Kidney (tissue), 14 donors: ENCODE data around the gene TMEM45A. TPM values are rescaled to one million over a fixed set of nuclear protein-coding genes. Genes with fewer than 3 reads are reported as not detected.
"Not testable (repeated sequence)": the region's sequence is repeated elsewhere in the genome, so short reads cannot be mapped to it uniquely, and the experiment has no call there.

Experiments used
- DNase-seq, 5 donors: peaks; one replicate each; pipeline ENCODE4 v3.0.0-alpha.2; 2013 to 2020
- FAIRE-seq: peaks from 2 replicates; lab custom pipeline; 2012; peaks lifted over from hg19 to GRCh38; lab: Jason Lieb, UNC
- H3K27ac ChIP-seq, 2 donors: one replicate each; pipeline ENCODE4 v1.7.0; 2013; ENCODE audit warnings: low read depth in 2 of 2, low read length in 2 of 2, inconsistent platforms in 1 of 2
- H3K27me3 ChIP-seq: one replicate; pipeline ENCODE4 v1.7.1; 2013; ENCODE audit warnings: low read length, inconsistent platforms; ENCODE audit not compliant: control insufficient read depth, insufficient read depth
- H3K36me3 ChIP-seq, 3 donors: one replicate each; pipeline versions ENCODE4 v1.7.0 to v1.7.1; 2013; ENCODE audit warnings: low read length in 3 of 3, control low read depth in 1 of 3, inconsistent platforms in 1 of 3; ENCODE audit not compliant: insufficient read depth in 3 of 3, control insufficient read depth in 2 of 3
- H3K4me1 ChIP-seq, 3 donors: one replicate each; pipeline versions ENCODE4 v1.7.0 to v1.7.1; 2013; ENCODE audit warnings: low read length in 3 of 3, inconsistent platforms in 1 of 3, low read depth in 1 of 3; ENCODE audit not compliant: control insufficient read depth in 2 of 3, insufficient read depth in 2 of 3
- H3K4me3 ChIP-seq, 3 donors: one replicate each; pipeline versions ENCODE4 v1.7.0 to v1.8.1; 2013; ENCODE audit warnings: low read length in 3 of 3, control low read depth in 1 of 3, inconsistent platforms in 1 of 3
- H3K9ac ChIP-seq, 3 donors: one replicate each; pipeline versions ENCODE4 v1.7.0 to v1.7.1; 2013; ENCODE audit warnings: low read length in 3 of 3, control low read depth in 1 of 3, inconsistent platforms in 1 of 3
- H3K9me3 ChIP-seq, 3 donors: one replicate each; pipeline versions ENCODE4 v1.7.0 to v1.7.1; 2013; ENCODE audit warnings: low read length in 3 of 3, control low read depth in 1 of 3, inconsistent platforms in 1 of 3; ENCODE audit not compliant: control insufficient read depth in 2 of 3, insufficient read depth in 1 of 3
- CTCF ChIP-seq: IDR thresholded peaks from 3 replicates; pipeline ENCODE4 v1.5.1; 2012; ENCODE audit warnings: mild to moderate bottlenecking, moderate library complexity, borderline replicate concordance; ENCODE audit not compliant: insufficient read depth; ENCODE audit errors: extremely low read depth
- intact Hi-C: fragments of 100-400 bp; cut with DNase I; formaldehyde crosslinking; loops from one replicate; pipeline ENCODE4 v1.11.1; 2022
- polyA plus RNA-seq: library from polyadenylated mRNA; stranded (reverse); fragments of 350-450 nt; fragmentation: Illumina TruSeq; extraction: RNeasy Lipid Tissue Mini Kit (QIAGEN cat#74804); gene quantifications from one replicate; pipeline ENCODE4 v1.2.3, GENCODE V29; 2014; ENCODE audit warnings: low read depth, low replicate concordance; ENCODE audit not compliant: insufficient read depth
- total RNA-seq: library from RNA; stranded (reverse); fragmentation: NEBNext Ultra II Directional; extraction: Animal tissue kit (Norgen Biotek cat#: 25700); gene quantifications from one replicate; pipeline ENCODE4 v1.2.1, GENCODE V29; 2021
- donor health status: control.
- donor health status: control.
- donor health status: control.
- donor health status: control.
- donor health status: control.
- donor health status: DM: yes; HTN: yes; CAD: no.
- donor health status: Normal renal cell carcinoma (clear cell type).

TMEM45A gene
- total and polyA plus RNA-seq, 2 donors from 2014 or later = 3.4 to 4.6 TPM

- Histone ChIP-seq H3K9me3 (no peaks in the 10 kb centered on the region), H3K4me1 (no peaks in the 10 kb centered on the region), H3K36me3 (no peaks in the 10 kb centered on the region), H3K27me3 (no peaks in the 10 kb centered on the region), H3K9ac (no peak overlapping the region), H3K27ac (no peak overlapping the region), H3K4me3 (no peak overlapping the region)
- intact Hi-C loops = no loop called here
- FAIRE-seq = no peak
- no peak for DNase-seq
- no peak for TF ChIP-seq CTCF
These were observed 8.0 kb downstream of the TMEM45A start for GRCh38 chr3:100500320-100500880.

DNA sequence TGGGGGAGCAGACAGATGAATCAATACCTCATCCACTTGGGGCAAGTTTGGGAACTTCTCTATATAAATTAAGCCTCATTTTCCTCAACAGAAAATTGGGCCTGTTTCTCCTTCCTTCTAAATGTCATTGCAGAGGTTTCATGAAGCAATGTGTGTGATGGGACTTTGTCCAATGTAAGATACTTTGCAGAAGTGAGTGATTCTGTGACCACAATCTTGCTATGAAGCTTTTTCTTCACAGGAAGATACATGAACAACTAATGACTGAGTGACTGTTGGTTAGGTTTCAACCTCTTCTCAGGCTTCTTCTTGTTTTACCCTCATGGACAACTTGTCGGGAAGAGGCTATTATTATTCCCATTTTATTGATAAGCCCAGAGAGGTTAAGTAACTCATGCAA is 11.0 kb downstream of the TMEM45A start:
- Histone ChIP-seq H3K9ac (no peak overlapping the region), H3K4me3 (no peak overlapping the region), H3K27ac (no peak overlapping the region), H3K36me3 (no peaks in the 10 kb centered on the region), H3K9me3 (no peaks in the 10 kb centered on the region), H3K4me1 (no peaks in the 10 kb centered on the region), H3K27me3 (no peaks in the 10 kb centered on the region)
- no peak for FAIRE-seq
- intact Hi-C loops = no loop called here
- no peak for TF ChIP-seq CTCF
- no peak for DNase-seq

DNA sequence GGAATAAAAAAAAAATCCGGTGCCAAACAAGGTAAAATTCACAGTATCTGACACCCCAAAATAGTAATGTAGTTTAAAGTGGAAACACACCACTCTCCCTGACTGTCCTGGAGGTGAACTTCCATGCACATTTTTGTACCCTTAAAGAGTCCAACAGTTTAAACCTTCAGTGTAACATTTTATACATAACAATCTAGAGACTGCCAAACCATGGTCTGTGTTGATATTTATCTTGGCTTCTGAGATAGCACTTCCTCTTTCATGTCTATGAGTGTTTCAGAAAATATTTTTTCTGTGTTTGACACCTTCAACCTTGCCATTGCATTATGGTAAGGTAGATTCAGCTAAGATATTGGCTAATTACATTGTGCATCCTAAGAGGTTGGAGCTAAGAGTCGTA is 13.9 kb downstream of the TMEM45A start:
- H3K4me3 ChIP-seq = no peak overlapping the region
- H3K36me3 ChIP-seq = no peaks in the 10 kb centered on the region
- no peak for DNase-seq
- TF ChIP-seq CTCF = no peak
- no peak overlapping the region for H3K27ac ChIP-seq
- H3K4me1 ChIP-seq = no peaks in the 10 kb centered on the region
- H3K27me3 ChIP-seq = no peaks in the 10 kb centered on the region
- H3K9ac ChIP-seq = no peak overlapping the region
- FAIRE-seq = no peak
- no peaks in the 10 kb centered on the region for H3K9me3 ChIP-seq
- intact Hi-C loops = no loop called here

GRCh38 chr3:100509818-100510217 is 17.4 kb downstream of the TMEM45A start:
- H3K27me3 ChIP-seq, H3K36me3 ChIP-seq, H3K9ac ChIP-seq, H3K4me1 ChIP-seq, intact Hi-C loops, H3K27ac ChIP-seq, H3K4me3 ChIP-seq, DNase-seq, H3K9me3 ChIP-seq, FAIRE-seq: not testable (repeated sequence)
